ENCODE results near the gene OR1M1. TPM values are rescaled to one million over a fixed set of nuclear protein-coding genes. Genes with fewer than 3 reads are reported as not detected.
"Not testable (repeated sequence)": the region's sequence is repeated elsewhere in the genome, so short reads cannot be mapped to it uniquely, and the experiment has no call there.

Gene OR1M1
- total RNA-seq, 1 donor from 2014 or later, result not detected

DNA sequence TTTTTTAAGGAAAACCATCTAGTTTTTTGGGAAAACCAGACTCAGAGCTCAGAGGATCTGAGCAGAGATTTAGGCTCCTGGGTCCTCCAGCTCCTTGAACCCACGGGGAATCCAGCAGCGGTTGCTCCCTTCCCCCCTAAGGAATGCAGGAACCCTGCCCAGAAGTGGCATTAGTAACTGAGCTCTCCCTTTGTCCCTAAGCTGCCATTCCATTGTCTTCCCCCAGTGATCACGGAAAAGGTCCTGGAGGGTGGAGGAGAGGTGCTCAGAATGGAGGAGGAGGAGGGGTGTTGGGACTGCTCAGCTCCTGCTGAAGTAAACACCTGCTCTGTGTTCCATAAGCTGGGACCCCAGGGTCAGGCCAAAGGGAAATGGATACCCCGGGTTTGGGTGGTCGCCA, 16.8 kb upstream of the OR1M1 start:
- intact Hi-C loops (cut with DNase I), result loop anchor here (10.0 kb wide), 1 partner anchor 415 kb away; no protein-coding TSS in a partner anchor
- ATAC-seq (no peak), DNase-seq (ENCODE audit: low spot score) (no peak)

DNA sequence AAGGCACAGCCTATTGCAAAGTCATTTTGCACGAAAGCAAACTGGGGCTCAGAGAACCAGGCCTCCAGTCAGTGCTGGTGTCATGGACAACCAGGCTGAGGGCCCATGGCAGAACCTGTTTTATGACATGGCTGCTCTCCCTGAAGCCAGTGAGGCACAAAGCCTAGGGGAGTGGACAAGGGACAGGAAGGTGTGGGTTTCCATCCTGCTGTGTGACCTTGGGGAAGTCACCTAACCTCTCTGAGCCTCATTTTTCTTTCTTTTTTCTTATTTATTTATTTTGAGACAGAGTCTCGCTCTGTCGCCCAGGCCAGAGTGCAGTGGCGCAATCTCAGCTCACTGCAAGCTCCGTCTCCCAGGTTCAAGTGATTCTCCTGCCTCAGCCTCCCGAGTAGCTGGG, 15.1 kb upstream of the OR1M1 start:
- intact Hi-C loops (cut with DNase I), result loop anchor here (10.0 kb wide), 1 partner anchor 417 kb away; no protein-coding TSS in a partner anchor
- not testable (repeated sequence) for DNase-seq (ENCODE audit: low spot score); ATAC-seq

DNA sequence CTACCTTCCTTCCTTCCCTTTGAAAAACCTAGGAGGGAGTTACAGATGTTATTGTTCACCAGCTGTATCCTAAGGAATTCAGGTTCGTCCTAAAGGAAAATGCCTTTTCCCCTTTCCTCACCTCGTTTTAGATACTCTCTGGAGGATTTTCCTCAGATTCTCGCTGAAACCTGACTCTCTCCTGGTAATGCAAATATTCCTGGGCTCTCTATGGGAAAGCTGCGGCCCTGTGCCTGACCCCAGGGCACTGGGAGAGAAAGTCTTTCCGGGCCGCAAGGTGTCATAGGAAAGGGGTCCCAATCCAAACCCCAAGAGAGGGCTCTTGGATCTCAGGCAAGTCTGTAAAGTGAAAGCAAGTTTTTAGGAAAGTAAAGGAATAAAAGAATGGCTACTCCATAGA, 13.1 kb upstream of the OR1M1 start:
- DNase-seq (ENCODE audit: low spot score), result no peak
- intact Hi-C loops (cut with DNase I), result loop anchor here (10.0 kb wide), 1 partner anchor 419 kb away; no protein-coding TSS in a partner anchor
- ATAC-seq, result no peak

DNA sequence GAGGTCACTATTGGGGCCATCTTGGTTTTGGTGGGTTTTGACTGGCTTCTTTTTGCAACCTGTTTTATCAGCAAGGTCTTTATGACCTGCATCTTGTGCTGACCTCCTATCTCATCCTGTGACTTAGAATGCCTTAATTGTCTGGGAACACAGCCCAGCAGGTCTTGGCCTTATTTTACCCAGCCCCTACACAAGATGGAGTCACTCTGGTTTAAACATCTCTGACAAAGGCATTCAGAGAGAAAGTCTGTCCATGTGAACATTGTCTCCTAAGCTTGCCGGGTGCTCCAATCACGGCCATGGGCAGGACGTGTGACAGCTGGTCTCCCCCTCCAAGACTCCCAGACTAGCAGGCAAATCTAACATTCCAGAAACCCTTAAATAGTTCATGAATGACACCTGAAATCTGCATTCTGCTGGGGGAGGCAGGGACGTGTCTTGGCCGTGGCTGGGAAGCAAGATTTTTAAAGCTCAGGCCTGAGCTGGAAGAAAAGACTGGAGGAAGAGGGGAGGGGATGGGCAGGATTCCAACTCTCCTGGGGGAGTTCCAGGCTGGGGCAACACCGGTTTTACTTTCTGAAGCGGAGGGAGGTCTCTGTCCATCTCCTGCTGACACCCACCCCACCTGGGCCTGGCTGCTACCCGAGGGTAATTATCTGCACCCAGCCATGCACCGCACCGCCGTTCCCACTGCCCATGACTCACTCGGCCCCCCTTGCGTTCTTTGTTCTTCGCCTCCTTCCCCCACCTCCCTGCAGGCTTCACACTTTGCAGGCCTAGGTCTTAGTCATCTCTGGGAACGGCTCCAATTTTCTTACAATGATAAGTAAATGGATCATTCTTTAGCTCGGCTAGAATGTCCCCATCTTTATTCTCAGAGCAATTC, 11.6 kb upstream of the OR1M1 start:
- ATAC-seq (peak; percentile 91), DNase-seq (ENCODE audit: low spot score) (peak; percentile 69)
- intact Hi-C loops (cut with DNase I), result loop anchor here (10.0 kb wide), 1 partner anchor 421 kb away; no protein-coding TSS in a partner anchor

GRCh38 chr19:9076901-9077300, 10.0 kb upstream of the OR1M1 start:
- ATAC-seq, result no peak
- intact Hi-C loops (cut with DNase I), result loop anchor here (10.0 kb wide), 1 partner anchor 422 kb away; no protein-coding TSS in a partner anchor

DNA sequence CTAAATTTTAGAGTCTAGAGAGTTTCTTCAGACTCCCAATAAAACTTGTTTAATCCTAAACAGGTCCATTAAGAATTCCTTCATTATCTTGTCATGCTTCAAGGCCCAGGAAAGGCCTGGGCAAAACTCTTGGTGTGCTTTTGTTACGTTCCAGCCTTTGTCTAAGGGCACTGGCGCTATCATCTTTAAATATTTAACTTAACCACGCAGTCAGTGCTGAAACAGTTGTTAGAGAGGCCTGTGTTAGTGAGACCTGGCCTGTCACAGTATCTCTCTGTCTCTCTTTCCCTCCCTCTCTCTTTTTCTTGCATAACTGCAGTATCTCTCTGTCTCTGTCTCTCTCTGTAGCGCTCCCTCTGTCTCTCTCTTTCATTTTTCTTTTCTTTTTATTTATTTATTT, 8.2 kb upstream of the OR1M1 start:
- DNase-seq (ENCODE audit: low spot score) (no peak), ATAC-seq (no peak)
- intact Hi-C loops (cut with DNase I), result loop anchor here (10.0 kb wide), 1 partner anchor 424 kb away; no protein-coding TSS in a partner anchor

More at GRCh38 chr19:9076901-9077300, 10.0 kb upstream of the OR1M1 start:
- DNase-seq (ENCODE audit: low spot score), result no peak

DNA sequence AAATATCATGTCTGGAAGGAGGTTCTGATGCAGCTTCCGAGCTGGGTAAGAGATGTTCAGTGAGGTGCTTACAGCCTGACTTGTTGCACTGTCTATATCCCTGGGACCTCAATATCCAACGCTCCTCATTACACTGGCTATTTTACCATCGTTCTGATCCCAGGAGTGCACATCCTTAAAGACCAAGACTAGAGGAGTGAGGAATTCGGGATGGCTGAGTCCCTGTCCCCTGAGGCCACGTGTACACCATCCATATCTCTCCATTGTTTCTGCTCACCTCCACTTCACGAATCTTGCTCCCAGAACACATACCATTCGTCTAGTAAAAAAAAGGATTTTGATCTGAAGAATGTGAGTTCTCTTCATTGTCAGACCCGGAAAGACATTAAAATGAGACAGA, 20.5 kb downstream of the OR1M1 start, which contains the start of gene OR7G2:
Gene OR7G2, minus strand, starts transcription at position 101 of the 400 bp plus-strand sequence. CDS start 4,232 bp downstream, outside the sequence.
- intact Hi-C loops (cut with DNase I), result loop anchor here (5.0 kb wide), 1 partner anchor 1195 kb away; the partner anchor contains the start of gene TGFBR3L
- ATAC-seq, result no peak
- DNase-seq (ENCODE audit: low spot score), result no peak

- DNase-seq (ENCODE audit: low spot score) (no peak), ATAC-seq (no peak)
- intact Hi-C loops (cut with DNase I), result loop anchor here (5.0 kb wide), 1 partner anchor 1198 kb away; the partner anchor contains the start of gene TGFBR3L
Measured at GRCh38 chr19:9109959-9110358, 23.1 kb downstream of the OR1M1 start.

DNA sequence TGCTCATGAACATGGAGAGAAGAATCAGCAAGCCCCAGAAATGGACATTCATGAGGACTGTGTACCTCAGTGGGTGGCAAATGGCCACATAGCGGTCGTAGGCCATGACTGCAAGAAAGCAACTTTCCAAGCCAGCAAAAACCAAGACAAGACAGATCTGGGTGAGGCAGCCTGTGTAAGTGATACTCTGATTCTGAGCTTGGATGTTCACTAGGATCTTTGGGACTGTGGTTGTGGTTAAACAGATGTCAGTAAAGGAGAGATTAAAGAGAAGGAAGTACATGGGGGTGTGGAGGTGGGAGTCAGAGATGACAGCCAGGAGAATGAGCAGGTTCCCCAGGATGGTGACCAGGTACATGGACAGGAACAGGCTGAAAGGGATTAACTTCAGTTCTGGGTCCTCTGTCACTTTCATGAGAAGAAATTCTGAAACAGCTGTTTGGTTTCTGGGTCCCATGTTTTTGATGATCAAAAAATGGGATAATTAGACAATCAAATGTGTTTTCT, 28.5 kb downstream of the OR1M1 start, which contains the start of gene OR7G1:
Gene OR7G1, minus strand, starts transcription at position 457 of the 507 bp plus-strand sequence. Its CDS starts 0 bp downstream, at position 457.
- no peak for DNase-seq (ENCODE audit: low spot score)

DNA sequence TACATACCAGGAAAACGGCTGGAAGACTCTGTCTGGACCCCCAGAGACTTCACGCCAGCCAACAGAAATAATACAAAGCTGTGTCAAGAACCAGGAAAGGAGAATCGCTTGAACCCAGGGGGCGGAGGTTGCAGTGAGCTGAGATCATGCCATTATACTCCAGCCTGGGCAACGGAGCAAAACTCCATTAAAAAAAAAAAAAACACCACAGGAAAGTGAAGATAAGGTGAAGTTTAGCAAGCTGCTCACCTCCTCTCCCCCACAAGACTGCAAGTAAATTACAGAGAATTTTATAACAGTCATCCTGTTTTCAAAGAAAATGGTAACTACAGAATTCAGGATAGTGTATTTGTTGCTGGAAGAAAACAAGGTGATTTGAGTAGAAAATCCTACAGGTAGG, 29.7 kb downstream of the OR1M1 start:
- intact Hi-C loops (cut with DNase I), result no loop called here
- ATAC-seq (no peak), DNase-seq (ENCODE audit: low spot score) (no peak)

More for the DNA sequence above, 28.5 kb downstream of the OR1M1 start, which contains the start of gene OR7G1:
- no peak for ATAC-seq
- intact Hi-C loops (cut with DNase I), result no loop called here

GRCh38 chr19:9126900-9127405, 40.1 kb downstream of the OR1M1 start, which contains the start of gene OR7G3:
Gene OR7G3 (minus strand): TSS chr19:9126950. CDS start chr19:9126950, 0 bp downstream.
- ATAC-seq (no peak), DNase-seq (ENCODE audit: low spot score) (no peak)
- intact Hi-C loops (cut with DNase I), result no loop called here

DNA sequence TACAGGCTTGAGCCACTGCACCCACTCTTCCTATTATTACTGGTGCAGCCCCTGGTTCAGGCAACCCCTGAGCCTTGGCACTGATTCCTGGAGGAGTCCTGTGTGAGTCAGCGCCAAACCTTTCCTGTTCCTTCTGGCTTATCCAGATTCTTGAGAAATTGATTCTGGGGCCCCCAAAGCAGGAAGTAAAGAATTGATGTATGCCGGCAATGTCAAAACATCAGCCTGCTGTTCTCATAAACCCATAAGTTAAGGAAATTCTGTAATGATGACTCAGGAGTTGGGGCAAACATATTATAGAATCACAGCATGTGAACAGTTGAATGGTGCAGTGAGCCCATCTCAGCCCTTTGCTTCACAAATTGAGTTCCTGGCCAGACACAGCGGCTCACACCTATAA, 41.3 kb downstream of the OR1M1 start:
- intact Hi-C loops (cut with DNase I), result no loop called here
- ATAC-seq, result no peak

DNA sequence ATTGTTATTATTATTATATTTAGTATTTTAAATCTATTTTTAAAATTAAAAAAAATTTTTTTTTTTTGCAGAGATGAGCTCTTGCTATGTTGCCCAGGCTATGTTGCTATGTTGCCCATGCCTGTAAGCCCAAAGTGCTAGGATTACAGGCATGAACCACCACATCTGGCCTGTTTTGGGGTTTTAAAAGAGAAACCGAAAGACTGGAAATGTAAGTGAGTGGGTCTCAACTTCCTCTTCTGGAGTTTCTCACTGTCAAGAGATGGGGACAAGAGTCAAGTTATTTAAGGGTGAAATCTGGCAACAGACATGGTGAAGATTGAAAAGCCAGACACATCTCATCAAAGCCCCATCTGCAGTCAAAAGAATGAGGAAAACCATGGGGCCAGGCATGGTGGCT, 44.1 kb downstream of the OR1M1 start:
- intact Hi-C loops (cut with DNase I), result no loop called here
- DNase-seq (ENCODE audit: low spot score) (no peak), ATAC-seq (no peak)

More for the DNA sequence above, 41.3 kb downstream of the OR1M1 start:
- DNase-seq (ENCODE audit: low spot score), result no peak

DNA sequence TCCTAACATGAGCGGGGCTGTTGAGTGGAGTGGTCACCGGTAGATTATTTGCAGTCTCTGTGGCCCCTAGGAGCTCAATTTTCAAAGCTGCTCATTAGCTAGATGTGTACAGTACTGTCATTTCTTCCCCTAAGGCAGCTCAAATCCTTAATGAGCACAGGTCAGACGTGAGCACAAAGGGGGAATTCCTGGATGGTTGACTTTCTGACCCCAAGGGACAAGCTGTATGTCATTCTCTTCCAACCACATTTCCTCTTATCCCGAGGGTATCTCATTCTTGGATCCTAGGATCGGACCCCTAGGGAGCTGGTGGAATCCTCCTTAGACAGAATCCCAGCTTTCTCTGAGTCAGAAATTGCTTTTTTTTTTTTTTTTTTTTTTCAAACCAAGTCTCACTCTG, 45.6 kb downstream of the OR1M1 start:
- DNase-seq (ENCODE audit: low spot score) (no peak), ATAC-seq (no peak)
- intact Hi-C loops (cut with DNase I), result no loop called here

GRCh38 chr19:9139609-9140158, 52.8 kb downstream of the OR1M1 start:
- DNase-seq (ENCODE audit: low spot score) (no peak), ATAC-seq (peak; percentile 25)
- intact Hi-C loops (cut with DNase I), result no loop called here

DNA sequence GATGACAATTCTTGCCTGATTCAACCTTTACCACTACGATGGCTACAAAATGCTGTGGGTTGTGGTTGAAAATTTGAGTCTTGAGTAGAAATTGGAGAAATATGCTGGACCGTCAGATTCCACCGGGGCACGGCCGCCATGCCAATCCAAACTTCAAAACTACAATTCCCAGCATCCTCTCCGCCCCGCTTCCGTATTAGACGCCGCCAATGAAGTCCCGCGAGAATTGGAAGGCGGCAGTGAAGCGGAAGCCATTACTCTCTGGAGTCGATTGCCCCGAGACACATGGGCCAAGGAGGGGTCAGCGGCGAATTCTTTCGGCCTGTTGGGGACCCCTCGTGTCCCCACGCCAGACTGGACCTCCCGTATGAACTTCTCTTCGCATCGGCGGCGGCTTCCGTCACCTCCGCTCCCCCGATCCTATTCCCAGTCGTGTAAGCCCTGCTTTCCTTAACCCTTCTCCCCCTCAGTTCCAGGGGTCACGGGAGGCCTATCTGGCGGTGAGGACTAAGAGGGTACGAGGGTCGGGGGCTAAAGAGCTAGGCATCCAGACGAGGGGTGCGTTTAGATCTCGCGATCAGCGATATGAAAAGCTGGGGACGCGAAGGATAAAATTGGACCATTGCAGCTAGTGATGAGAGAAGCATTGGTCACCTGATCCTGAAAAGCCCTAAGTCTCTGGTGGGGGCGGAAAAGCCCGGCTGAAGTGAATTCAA, 53.5 kb downstream of the OR1M1 start, which contains the start of gene ZNF317:
Gene ZNF317, plus strand, starts transcription at position 239 of the 716 bp plus-strand sequence. CDS start 15,620 bp downstream, outside the sequence.
- intact Hi-C loops (cut with DNase I), result no loop called here
- ATAC-seq, result peak; percentile 100

DNA sequence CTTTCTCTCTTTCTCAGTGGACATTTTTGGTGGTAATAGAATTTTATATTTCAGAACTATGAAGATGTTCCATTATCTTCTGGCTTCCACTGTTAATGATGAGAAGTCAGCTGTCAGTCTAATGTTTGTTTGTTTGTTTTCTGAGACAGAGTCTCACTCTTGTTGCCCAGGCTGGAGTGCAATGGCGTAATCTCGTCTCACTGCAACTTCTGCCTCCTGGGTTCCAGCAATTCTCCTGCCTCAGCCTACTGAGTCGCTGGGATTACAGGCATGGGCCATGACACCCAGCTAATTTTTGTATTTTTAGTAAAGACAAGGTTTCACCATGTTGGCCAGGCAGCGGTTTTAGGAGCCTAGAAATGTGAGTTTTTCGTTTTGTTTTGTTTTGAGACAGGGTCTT, 58.1 kb downstream of the OR1M1 start:
- DNase-seq (ENCODE audit: low spot score), result no peak
- no peak for ATAC-seq
- intact Hi-C loops (cut with DNase I), result no loop called here

More for the DNA sequence above, 53.5 kb downstream of the OR1M1 start, which contains the start of gene ZNF317:
- DNase-seq (ENCODE audit: low spot score), result peak; percentile 95

All from sciatic nerve (tissue), 2 donors.